Naive thymus-derived CD4-positive, alpha-beta T cell (primary cell): ENCODE data around the gene VPS50. TPM values are rescaled to one million over a fixed set of nuclear protein-coding genes. Genes with fewer than 3 reads are reported as not detected.

Experiments used
- ATAC-seq: fragments of 150-1000 bp; cut with Tn5 transposase; 2 replicates; pipeline ENCODE4 v1.10.0; 2021; ENCODE audit warnings: mild to moderate bottlenecking, moderate library complexity
- CTCF ChIA-PET: fragments of 350-600 bp; sonication (Branson Sonifier 250); formaldehyde crosslinking; loops from one replicate; lab custom pipeline; 2021; ENCODE audit warnings: antibody characterized with exemption; lab: Charles Lee
- POLR2A ChIA-PET: fragments of 350-600 bp; sonication (Branson Sonifier 250); formaldehyde crosslinking; loops from one replicate; lab custom pipeline; 2021; ENCODE audit warnings: antibody characterized with exemption, inconsistent platforms; lab: Charles Lee
- DNase-seq, 9 donors: peaks; one replicate each; pipeline versions ENCODE4 v3.0.0 to v3.0.0-alpha.2; 2020 to 2022; ENCODE audit warnings: mixed read lengths in 1 of 9
- H3K27ac ChIP-seq: one replicate; pipeline ENCODE4 v1.7.0; 2013; ENCODE audit warnings: mild to moderate bottlenecking, low read depth, low read length, moderate library complexity
- H3K27me3 ChIP-seq, 2 donors: one replicate each; pipeline ENCODE4 v1.7.0; 2013; ENCODE audit warnings: low read length in 2 of 2, mild to moderate bottlenecking in 2 of 2, moderate library complexity in 2 of 2; ENCODE audit not compliant: control insufficient read depth in 2 of 2, insufficient read depth in 2 of 2
- H3K36me3 ChIP-seq, 3 experiments: 1 replicate in 2 of 3; 2 replicates in 1 of 3; pipeline ENCODE4 v1.7.0; 2013; ENCODE audit warnings: low read length in 3 of 3, mild to moderate bottlenecking in 3 of 3, moderate library complexity in 1 of 3; ENCODE audit not compliant: insufficient read depth in 3 of 3, control insufficient read depth in 2 of 3
- H3K4me1 ChIP-seq, 2 donors: one replicate each; pipeline ENCODE4 v1.7.0; 2013; ENCODE audit warnings: low read length in 2 of 2, mild to moderate bottlenecking in 2 of 2, moderate library complexity in 1 of 2; ENCODE audit not compliant: control insufficient read depth in 2 of 2, insufficient read depth in 2 of 2
- H3K4me3 ChIP-seq: 2 replicates; pipeline ENCODE4 v1.7.0; 2013; ENCODE audit warnings: mild to moderate bottlenecking, low read length
- H3K9me3 ChIP-seq, 3 experiments: 1 replicate in 2 of 3; 2 replicates in 1 of 3; pipeline ENCODE4 v1.7.0; 2013; ENCODE audit warnings: low read length in 3 of 3; ENCODE audit not compliant: control insufficient read depth in 2 of 3
- H3K27ac Mint-ChIP-seq, 9 donors: one replicate each; pipeline ENCODE4 v1.8.0; 2020 to 2022; ENCODE audit warnings: mixed read lengths in 9 of 9, mild to moderate bottlenecking in 8 of 9, moderate library complexity in 5 of 9, inconsistent platforms in 2 of 9
- H3K27me3 Mint-ChIP-seq, 5 donors: one replicate each; pipeline ENCODE4 v1.8.0; 2021 to 2022; ENCODE audit warnings: mixed read lengths in 5 of 5, mild to moderate bottlenecking in 1 of 5
- H3K36me3 Mint-ChIP-seq, 5 donors: one replicate each; pipeline ENCODE4 v1.8.0; 2020 to 2022; ENCODE audit warnings: mixed read lengths in 5 of 5, mild to moderate bottlenecking in 3 of 5, inconsistent platforms in 1 of 5
- H3K4me1 Mint-ChIP-seq, 7 donors: one replicate each; pipeline ENCODE4 v1.8.0; 2020 to 2022; ENCODE audit warnings: mixed read lengths in 7 of 7, mild to moderate bottlenecking in 3 of 7, inconsistent platforms in 1 of 7
- H3K4me3 Mint-ChIP-seq, 10 donors: one replicate each; pipeline ENCODE4 v1.8.0; 2020 to 2022; ENCODE audit warnings: mild to moderate bottlenecking in 10 of 10, mixed read lengths in 10 of 10, moderate library complexity in 6 of 10, inconsistent platforms in 2 of 10
- H3K9me3 Mint-ChIP-seq, 11 donors: one replicate each; pipeline ENCODE4 v1.8.0; 2020 to 2022; ENCODE audit warnings: mixed read lengths in 11 of 11, mild to moderate bottlenecking in 4 of 11, inconsistent platforms in 1 of 11, moderate library complexity in 1 of 11
- intact Hi-C, 2 donors: fragments of 100-400 bp; cut with micrococcal nuclease; formaldehyde crosslinking; loops; one replicate each; pipeline ENCODE4 v1.15.1; 2023
- polyA plus RNA-seq, 2 donors: library from polyadenylated mRNA; unstranded; fragments of 300-500 nt; fragmentation: Illumina TruSeq; gene quantifications; one replicate each; pipeline ENCODE4 v1.2.3, GENCODE V29; 2021
- total RNA-seq, 6 experiments: library from RNA in 5 of 6; stranded (reverse) in 5 of 6; gene quantifications; 1 replicate in 5 of 6; 2 replicates in 1 of 6; pipeline ENCODE4 v1.2.3 and lab custom pipeline; 2021 to 2026

VPS50 gene
- total and polyA plus RNA-seq, 7 experiments from 2014 or later, result 15.3 to 44.2 (median 30.7) TPM

DNA sequence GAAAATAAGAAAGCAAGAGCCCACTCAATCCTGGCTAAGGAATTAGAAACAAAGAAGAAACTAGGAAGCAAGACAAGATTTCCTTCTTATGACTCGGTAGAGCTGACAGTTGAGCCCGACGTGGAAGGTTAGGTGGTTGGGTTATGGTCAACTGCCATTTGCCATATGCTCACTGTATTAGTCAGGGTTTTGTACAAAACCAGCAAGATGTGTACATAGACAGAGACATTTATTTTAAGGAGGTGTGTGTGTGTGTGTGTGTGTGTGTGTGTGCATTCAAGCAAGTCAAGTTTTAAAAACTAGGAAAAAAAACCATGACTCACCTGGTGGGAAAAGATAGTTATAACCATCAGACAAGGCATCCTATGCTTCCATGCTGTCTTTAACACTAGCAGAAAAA, 158.5 kb downstream of the VPS50 start:
- no peaks in the 10 kb centered on the region for H3K9me3 ChIP-seq
- ATAC-seq (no peak), DNase-seq (no peak)
- H3K4me1 Mint-ChIP-seq, result no peaks in the 10 kb centered on the region
- H3K27ac ChIP-seq, result no peak overlapping the region
- intact Hi-C loops, result no loop called here
- H3K27ac Mint-ChIP-seq, result no peak overlapping the region
- no peaks in the 10 kb centered on the region for H3K36me3 ChIP-seq
- no peaks in the 10 kb centered on the region for H3K9me3 Mint-ChIP-seq
- H3K27me3 Mint-ChIP-seq, result peaks cover 5 to 26% (median 11%) of the 10 kb centered on the region in 5 donors
- H3K36me3 Mint-ChIP-seq, result no peaks in the 10 kb centered on the region
- no peak overlapping the region for H3K4me3 ChIP-seq
- H3K4me3 Mint-ChIP-seq, result no peak overlapping the region
- ChIA-PET POLR2A (no interaction called here), CTCF (no interaction called here)
- peaks cover 0 to 3% of the 10 kb centered on the region in 2 donors for H3K27me3 ChIP-seq
- no peaks in the 10 kb centered on the region for H3K4me1 ChIP-seq

GRCh38 chr7:93392984-93393383, 160.8 kb downstream of the VPS50 start:
- no peak overlapping the region for H3K4me3 ChIP-seq
- H3K9me3 ChIP-seq, result no peaks in the 10 kb centered on the region
- no peaks in the 10 kb centered on the region for H3K4me1 ChIP-seq
- Mint-ChIP-seq H3K27me3 (peaks cover 1 to 14% (median 4%) of the 10 kb centered on the region in 5 donors), H3K36me3 (no peaks in the 10 kb centered on the region), H3K9me3 (no peaks in the 10 kb centered on the region), H3K4me3 (no peak overlapping the region), H3K27ac (no peak overlapping the region), H3K4me1 (no peaks in the 10 kb centered on the region)
- DNase-seq (no peak), ATAC-seq (no peak)
- CTCF ChIA-PET, result no interaction called here
- POLR2A ChIA-PET, result no interaction called here
- H3K36me3 ChIP-seq, result no peaks in the 10 kb centered on the region
- no peak overlapping the region for H3K27ac ChIP-seq
- no peaks in the 10 kb centered on the region for H3K27me3 ChIP-seq
- intact Hi-C loops, result no loop called here

DNA sequence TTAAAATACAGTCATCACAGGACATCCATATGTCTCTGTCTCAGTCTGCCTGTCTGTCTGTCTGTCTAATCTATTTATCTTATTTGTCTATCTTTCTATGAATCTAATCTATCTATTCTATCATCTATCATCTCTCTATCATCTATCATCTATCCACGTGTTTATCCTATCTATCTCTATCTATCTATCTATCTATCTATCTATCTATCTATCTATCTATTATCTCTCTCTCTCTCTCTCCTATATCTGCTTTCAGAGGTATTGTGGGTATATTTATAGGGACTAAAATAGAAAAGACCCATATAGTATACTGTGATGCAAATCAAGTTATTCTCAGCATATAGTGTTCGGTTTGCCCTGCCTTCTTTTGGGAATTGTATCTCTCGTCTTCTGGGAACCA, 167.5 kb downstream of the VPS50 start:
- Histone ChIP-seq H3K36me3 (no peaks in the 10 kb centered on the region), H3K27me3 (no peaks in the 10 kb centered on the region), H3K9me3 (no peaks in the 10 kb centered on the region), H3K4me3 (no peak overlapping the region), H3K4me1 (no peaks in the 10 kb centered on the region), H3K27ac (no peak overlapping the region)
- intact Hi-C loops, result no loop called here
- Mint-ChIP-seq H3K4me3 (no peak overlapping the region), H3K27ac (no peak overlapping the region), H3K36me3 (no peaks in the 10 kb centered on the region), H3K4me1 (no peaks in the 10 kb centered on the region), H3K27me3 (peaks cover 0 to 19% (median 7%) of the 10 kb centered on the region in 5 donors), H3K9me3 (peaks cover 0 to 10% (median 0%) of the 10 kb centered on the region in 11 donors)
- ATAC-seq (no peak), DNase-seq (no peak)
- ChIA-PET POLR2A (no interaction called here), CTCF (interaction anchor here (0.6 kb wide), 1 partner anchor 80 kb away, joined by 4 read pairs; no protein-coding TSS in a partner anchor)

DNA sequence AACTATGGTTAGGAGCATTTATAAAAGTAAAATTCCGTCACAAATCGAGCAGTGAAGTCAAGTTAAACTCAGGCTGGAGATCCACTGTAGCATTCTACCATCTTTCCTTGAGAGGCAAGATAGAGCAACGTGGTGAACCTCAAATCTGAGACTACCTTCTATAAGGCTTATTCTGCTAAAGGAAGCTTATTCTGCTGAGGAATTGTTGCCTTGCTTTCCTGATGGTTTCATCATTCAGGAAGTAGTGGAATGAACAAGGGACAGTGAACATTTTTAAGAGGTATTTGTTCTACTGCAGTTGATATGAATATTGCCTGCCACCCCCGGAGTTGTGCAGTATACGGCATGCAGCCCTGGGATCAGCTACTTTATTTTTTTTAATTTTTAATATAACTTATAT, 170.8 kb downstream of the VPS50 start:
- intact Hi-C loops, result no loop called here
- Histone ChIP-seq H3K4me1 (no peaks in the 10 kb centered on the region), H3K36me3 (no peaks in the 10 kb centered on the region), H3K27me3 (no peaks in the 10 kb centered on the region), H3K27ac (no peak overlapping the region), H3K9me3 (no peaks in the 10 kb centered on the region), H3K4me3 (no peak overlapping the region)
- POLR2A ChIA-PET, result no interaction called here
- ATAC-seq (no peak), DNase-seq (no peak)
- Mint-ChIP-seq H3K27me3 (peaks cover 0 to 20% (median 7%) of the 10 kb centered on the region in 5 donors), H3K4me3 (no peak overlapping the region), H3K36me3 (peaks cover 0 to 5% (median 0%) of the 10 kb centered on the region in 5 donors), H3K27ac (no peak overlapping the region), H3K9me3 (peaks cover 0 to 29% (median 10%) of the 10 kb centered on the region in 11 donors), H3K4me1 (no peaks in the 10 kb centered on the region)
- CTCF ChIA-PET, result no interaction called here

DNA sequence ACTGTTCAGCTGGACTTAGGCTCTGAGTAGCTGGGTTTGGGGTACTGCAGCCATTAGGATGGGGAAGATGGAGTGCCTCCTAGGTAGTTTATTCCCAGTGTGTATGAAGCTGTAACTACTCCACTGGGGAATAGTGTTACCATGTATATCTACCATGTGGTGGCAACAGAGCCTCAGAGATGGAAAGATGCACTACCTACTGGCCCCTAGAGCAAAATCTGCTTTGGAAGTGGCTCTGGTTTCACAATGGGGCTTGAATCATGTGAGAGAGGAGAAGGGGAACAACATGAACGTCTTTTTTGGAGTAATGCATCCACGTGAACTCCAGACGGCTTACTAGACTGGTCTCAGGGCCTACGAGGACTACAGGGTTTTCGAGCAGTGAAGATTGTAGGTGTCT, 175.1 kb downstream of the VPS50 start:
- peaks cover 0 to 5% (median 0%) of the 10 kb centered on the region in 5 donors for H3K36me3 Mint-ChIP-seq
- H3K27ac Mint-ChIP-seq, result no peak overlapping the region
- no peaks in the 10 kb centered on the region for H3K4me1 Mint-ChIP-seq
- DNase-seq (no peak), ATAC-seq (no peak)
- no peaks in the 10 kb centered on the region for H3K36me3 ChIP-seq
- no peaks in the 10 kb centered on the region for H3K4me1 ChIP-seq
- intact Hi-C loops, result no loop called here
- CTCF ChIA-PET, result no interaction called here
- POLR2A ChIA-PET, result no interaction called here
- peaks cover 0 to 20% (median 13%) of the 10 kb centered on the region in 5 donors for H3K27me3 Mint-ChIP-seq
- no peak overlapping the region for H3K27ac ChIP-seq
- H3K9me3 Mint-ChIP-seq, result peaks cover 0 to 29% (median 8%) of the 10 kb centered on the region in 11 donors
- H3K4me3 Mint-ChIP-seq, result no peak overlapping the region
- no peaks in the 10 kb centered on the region for H3K9me3 ChIP-seq
- no peaks in the 10 kb centered on the region for H3K27me3 ChIP-seq
- H3K4me3 ChIP-seq, result no peak overlapping the region

DNA sequence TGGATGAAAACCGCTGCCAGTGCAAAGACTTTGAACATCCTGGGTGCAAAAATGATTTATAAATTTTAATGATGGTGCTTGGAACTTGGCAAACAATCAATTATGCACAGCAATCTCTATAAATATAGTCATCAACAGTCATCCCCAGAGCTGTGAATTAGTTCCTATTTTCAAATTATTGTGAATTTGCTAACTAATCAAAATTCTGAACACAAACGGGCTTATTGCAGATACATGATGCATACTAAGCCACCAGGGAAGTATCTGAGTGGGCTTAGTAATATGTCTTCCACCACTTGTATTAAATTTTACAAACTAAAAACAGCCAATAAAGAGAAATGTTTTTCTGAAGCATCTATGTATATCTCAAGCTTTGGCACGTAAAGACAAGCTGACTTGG, 177.2 kb downstream of the VPS50 start:
- Histone ChIP-seq H3K36me3 (no peaks in the 10 kb centered on the region), H3K9me3 (no peaks in the 10 kb centered on the region), H3K4me1 (no peaks in the 10 kb centered on the region), H3K27me3 (no peaks in the 10 kb centered on the region), H3K4me3 (no peak overlapping the region), H3K27ac (no peak overlapping the region)
- Mint-ChIP-seq H3K27ac (no peak overlapping the region), H3K36me3 (peaks cover 0 to 5% (median 0%) of the 10 kb centered on the region in 5 donors), H3K9me3 (peaks cover 0 to 28% (median 7%) of the 10 kb centered on the region in 11 donors), H3K4me1 (no peaks in the 10 kb centered on the region), H3K4me3 (no peak overlapping the region), H3K27me3 (peaks cover 1 to 20% (median 13%) of the 10 kb centered on the region in 5 donors)
- intact Hi-C loops, result no loop called here
- DNase-seq, result no peak
- no peak for ATAC-seq
- ChIA-PET CTCF (no interaction called here), POLR2A (no interaction called here)
